ENCODE measurements around the gene WTIP.
"Not testable (repeated sequence)": the region's sequence is repeated elsewhere in the genome, so short reads cannot be mapped to it uniquely, and the experiment has no call there.

WTIP gene

DNA sequence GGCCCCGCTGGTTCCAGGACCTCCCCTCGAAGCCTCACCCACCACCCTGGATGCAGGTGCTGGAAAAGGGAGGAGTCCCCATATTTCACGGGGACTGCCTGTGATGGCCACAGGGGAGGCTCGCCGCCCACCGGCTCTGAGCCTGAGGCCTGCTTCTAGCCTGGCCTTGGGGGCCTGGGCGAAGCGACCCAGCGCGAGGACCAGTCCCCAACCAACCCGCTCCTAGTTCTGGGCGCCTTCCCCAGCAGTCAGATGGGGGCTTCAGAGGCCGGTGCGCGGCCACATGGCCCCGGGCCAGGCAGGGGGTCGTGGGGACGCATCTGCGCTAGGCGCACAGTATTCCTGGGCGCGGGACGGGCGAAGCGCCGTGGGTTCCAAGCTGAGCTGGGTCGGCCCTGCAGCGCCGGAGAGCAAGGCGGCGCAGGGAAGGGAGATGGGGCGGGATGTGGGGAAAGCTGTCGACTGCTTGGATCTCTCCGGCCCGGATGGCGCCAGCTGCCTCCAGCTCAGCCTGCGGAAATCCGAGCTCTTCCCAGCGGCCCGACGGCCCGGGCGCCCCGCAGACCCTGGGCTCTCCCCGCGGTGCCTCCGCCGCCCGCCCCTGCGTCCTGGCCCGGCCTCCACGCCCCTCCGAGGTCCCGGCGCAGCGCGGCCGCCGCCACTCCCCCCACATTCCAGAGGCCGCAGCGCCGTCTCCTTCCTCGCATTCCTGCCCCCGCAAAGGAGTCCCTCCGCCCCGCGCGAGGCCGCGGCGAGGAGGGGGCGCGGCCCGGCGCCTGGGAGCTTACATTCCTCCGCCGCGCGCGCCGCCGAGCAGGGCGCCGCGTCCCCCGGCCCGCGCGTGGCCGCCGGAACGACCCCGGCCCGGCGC lies at the start of gene WTIP:
WTIP (plus strand) TSS at position 788 of the 871 bp plus-strand sequence. CDS start 217 bp downstream, outside the sequence.
- peak; percentile 90 for DNase-seq (ENCODE audit: low spot score)

GRCh38 chr19:34432797-34433196 lies 48.8 kb upstream of the WTIP start:
- no peak for DNase-seq (ENCODE audit: low spot score)

GRCh38 chr19:34436716-34437115 lies 44.8 kb upstream of the WTIP start:
- no peak for DNase-seq (ENCODE audit: low spot score)

DNA sequence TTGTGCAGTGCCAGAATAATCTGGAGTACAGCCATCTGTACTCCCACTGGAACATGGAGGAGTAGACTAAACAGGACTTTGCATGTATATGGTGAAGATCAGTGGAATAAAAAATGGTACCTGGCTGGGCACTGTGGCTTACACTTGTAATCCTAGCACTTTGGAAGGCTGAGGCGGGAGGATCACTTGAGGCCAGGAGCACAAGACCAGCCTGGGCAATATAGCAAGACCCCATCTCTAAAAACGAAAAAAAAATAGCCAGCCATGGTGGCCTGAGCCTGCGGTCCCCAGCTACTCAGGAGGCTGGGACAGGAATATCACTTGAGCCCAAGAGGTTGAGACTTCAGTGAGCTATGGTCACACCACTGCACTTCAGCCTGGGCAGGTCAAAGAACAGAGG lies 33.4 kb upstream of the WTIP start:
- DNase-seq (ENCODE audit: low spot score), result no peak

DNA sequence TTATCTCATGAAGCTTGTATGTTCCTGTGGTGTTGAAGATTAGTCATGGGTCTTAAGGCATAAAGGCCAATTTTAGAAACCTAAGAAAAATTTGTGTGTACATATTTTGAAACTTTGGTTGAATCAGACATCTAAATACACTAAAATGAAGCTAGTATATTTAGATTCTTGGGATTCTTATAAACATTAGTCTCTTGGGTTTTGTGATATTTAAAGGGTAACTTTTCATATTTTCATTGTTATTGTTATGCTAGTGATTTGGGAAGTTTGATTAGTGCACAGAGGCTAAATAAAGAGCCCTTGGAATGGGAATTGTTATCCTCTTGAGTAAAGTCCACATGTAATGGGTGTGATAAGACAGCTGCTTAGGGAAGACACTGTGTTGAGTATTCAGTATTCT lies 28.8 kb upstream of the WTIP start:
- DNase-seq (ENCODE audit: low spot score), result no peak

DNA sequence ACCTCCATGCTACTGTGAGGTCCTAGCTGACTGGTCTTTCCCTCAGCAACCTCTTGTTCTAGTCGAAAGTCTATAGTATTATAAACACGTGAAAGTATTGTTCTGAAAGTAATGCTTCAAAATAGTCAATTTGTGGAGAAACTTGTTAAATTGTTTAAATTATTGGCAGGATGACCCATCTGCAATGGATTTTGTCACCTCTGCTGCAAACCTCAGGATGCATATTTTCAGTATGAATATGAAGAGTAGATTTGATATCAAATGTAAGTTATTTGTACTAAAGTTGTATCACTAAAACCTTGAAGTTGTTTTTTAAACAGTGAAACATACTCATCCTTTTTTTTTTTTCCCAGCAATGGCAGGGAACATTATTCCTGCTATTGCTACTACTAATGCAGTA lies 27.5 kb upstream of the WTIP start:
- DNase-seq (ENCODE audit: low spot score), result no peak

DNA sequence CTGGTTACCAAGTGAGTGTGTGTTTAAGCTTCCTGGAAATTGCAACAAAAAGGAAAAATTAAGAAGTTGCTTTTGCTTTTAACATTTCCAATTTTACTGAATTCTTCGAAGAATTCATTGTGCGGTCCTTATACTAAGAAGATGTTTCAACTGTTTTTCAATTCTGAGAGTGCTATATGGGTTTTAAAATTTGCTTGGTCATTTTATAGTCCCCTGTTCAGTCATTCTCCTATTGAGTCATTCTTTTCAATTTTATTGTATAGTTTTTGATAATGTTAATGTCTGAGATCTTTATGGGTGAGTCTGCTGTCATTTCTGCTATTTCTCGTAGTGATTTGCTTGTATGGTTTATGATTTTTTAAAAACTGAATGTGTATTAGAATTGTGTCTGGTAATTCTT lies 26.9 kb upstream of the WTIP start:
- DNase-seq (ENCODE audit: low spot score), result no peak

DNA sequence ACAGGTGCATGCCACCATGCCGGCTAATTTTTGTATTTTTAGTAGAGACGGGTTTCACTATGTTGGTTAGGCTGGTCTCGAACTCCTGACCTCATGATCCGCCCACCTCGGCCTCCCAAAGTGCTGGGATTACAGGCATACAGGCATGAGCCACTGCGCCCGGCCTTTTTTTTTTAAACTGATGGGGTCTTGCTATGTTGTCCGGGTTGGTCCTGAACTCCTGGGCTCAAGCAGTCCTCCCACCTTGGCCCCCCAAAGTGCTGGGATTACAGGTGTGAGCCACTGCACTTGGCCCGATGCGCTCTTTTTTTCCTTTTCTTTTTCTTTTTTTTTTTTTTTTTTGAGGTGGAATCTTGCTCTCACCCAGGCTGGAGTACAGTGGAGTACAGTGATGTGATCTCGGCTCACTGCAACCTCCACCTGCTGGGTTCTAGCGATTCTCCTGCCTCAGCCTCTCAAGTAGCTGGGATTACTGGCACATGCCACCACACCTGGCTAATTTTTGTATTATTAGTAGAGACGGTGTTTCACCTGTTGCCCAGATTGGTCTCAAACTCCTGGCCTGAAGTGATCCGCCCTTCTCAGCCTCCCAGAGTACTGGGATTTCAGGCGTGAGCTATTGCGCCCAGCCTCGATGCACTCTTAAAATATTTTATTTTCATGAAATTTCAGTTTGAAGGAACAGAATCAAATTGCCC lies 25.6 kb upstream of the WTIP start:
- not testable (repeated sequence) for DNase-seq (ENCODE audit: low spot score)

DNA sequence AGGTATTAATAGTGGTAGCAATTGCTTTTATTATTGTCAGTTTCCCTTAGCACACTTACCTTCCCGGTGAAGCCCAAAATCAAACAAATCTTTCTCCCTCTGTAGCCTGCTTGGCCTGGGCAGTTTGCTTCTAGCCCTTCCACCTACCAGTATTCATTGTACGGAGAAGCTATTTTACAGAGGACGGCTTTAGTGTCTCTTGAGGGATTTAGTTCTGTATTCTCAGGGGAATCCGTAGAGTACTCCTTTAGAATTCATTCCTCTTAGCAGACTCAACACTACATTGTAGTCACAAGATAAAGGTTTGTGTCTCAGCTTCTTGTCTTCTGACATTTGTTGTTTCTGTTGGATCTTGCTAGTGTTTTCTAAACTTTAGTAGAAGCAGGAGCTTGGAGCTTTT lies 24.1 kb upstream of the WTIP start:
- no peak for DNase-seq (ENCODE audit: low spot score)

- DNase-seq (ENCODE audit: low spot score), result no peak
Observed at GRCh38 chr19:34458677-34459076, 22.9 kb upstream of the WTIP start.

- DNase-seq (ENCODE audit: low spot score), result no peak
Observed at GRCh38 chr19:34459614-34460013, 21.9 kb upstream of the WTIP start.

DNA sequence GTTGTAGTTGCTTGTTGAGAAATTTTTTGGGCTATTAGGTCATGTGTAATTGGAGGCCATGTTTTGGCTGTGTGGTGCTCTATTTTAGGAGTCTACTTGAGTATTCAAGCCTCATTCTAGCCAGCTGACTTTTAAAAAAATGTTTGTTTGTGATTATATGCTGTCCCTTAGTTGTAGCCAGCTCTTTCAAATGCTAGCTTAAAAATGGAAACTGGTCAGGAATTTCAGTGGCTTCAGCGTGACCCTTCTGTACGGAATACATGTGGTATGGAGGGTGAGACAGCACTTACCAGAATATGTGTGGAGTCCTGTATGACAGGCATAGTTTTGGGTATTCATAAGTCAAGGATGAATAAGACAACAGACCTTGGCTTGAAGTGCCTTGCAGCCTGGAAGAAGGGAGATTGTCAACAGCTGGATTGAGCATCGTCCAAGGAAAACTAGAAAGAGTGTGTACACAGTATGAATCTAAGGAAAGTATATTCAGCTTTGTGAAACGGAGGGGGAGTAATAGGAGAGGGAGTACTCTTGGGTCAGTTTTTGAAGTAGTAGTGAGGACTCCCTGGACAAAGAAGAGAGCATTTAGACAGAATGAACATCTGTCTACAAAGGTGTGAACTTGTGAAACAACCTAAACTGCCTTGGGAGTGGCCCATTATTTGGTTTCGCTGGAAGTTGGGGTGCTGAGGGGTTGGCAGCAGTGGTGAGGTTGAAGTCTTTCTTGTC lies 20.0 kb upstream of the WTIP start:
- no peak for DNase-seq (ENCODE audit: low spot score)

DNA sequence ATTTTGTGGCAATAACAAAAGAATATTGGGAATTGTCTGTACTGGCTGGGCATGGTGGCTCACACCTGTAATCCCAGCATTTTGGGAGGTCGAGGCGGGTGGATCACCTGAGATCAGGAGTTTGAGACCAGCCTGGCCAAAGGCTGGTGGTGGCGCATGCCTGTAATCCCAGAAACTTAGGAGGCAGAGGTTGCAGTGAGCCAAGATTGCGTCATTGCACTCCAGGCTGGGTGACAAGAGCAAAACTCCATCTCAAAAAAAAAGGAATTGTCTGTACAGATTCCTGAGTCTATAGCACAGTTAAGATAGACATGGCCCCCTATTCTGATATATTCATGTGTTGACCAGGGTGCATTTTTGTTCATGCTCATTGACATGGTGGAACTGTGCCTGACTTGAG lies 16.8 kb upstream of the WTIP start:
- not testable (repeated sequence) for DNase-seq (ENCODE audit: low spot score)

GRCh38 chr19:34468409-34468808 lies 13.1 kb upstream of the WTIP start:
- DNase-seq (ENCODE audit: low spot score), result no peak

- not testable (repeated sequence) for DNase-seq (ENCODE audit: low spot score)
Observed at GRCh38 chr19:34469026-34469425, 12.5 kb upstream of the WTIP start.

GRCh38 chr19:34471906-34472700 lies 9.5 kb upstream of the WTIP start:
- no peak for DNase-seq (ENCODE audit: low spot score)

DNA sequence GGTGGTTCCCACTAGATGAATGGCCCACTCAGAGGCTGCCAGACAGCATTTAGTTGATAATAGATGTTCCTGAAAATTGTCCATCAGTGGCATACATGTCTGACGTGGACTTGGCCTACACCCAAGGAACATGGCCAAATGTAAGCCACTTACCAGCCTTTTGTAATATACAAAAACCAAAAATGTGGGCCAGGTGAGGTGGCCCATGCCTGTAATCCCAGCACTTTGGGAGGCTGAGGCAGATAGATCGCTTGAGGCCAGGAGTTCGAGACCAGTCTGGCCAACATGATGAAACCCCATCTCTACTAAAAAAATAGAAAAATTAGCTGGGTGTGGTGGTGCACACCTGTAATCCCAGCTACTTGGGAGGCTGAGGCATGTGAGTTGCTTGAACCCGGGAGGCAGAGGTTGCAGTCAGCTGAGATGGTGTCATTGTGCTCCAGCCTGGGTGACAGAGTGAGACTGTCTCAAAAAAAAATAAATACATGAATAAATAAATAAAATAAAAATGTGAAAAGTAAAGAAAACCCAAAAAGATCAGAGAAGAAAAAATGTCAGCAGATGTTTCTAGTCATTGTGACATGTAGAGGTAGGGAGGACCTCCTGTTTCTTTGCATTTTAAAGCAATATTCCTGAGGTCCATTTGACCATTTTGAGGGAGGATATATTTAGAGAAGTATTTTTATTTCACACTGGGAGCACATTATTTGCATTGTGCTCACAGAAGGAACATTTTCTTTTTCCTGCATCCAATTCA lies 7.1 kb upstream of the WTIP start:
- DNase-seq (ENCODE audit: low spot score), result no peak

- DNase-seq (ENCODE audit: low spot score), result no peak
Observed at GRCh38 chr19:34475026-34475974, 6.3 kb upstream of the WTIP start.

DNA sequence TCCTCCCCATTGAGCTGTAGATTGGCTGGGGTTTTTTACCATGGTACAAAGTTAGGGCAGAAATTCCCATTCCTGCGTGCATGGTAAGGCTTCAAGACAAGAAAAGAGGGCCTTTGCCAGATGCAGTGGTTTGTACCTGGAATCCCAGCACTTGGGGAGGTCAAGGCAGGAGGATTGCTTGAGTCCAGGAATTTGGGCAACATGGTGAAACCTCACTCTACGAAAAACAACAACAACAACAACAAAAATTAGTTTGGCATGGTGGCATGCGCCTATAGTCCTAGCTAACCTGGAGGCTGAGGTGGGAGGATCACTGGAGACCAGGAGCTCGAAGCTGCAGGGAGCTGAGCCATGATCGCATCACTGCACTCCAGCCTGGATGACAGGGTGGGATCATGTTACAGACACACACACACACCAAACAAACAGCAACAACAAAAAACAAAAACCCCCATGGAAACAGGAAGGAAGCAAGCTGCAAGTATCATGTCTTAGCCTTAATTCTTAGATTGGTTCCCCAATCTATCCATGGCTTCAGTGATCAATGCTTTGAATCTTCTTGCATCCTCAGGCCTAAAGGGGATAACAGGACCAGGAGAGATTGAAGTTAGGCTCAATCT lies 5.5 kb upstream of the WTIP start:
- DNase-seq (ENCODE audit: low spot score), result no peak

DNA sequence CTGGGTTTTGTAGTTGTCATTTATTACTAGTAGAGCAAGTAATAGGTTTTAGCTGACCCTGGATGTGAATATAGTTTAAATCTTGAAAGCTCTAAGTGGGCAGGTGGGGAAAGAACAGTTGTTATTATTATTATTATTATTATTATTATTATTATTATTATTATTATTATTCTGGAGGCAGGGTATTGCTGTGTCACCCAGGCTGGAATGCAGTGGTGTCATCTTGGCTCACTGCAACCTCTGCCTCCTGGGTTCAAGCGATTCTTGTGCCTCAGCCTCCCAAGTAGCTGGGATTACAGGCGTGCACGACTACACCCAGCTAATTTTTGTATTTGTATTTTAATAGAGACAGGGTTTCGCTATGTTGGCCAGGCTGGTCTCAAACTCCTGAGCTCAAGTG lies 3.1 kb upstream of the WTIP start:
- not testable (repeated sequence) for DNase-seq (ENCODE audit: low spot score)

Measured in iPS-NIHi11 (cell line).